HUES6 (cell line): ENCODE measurements around the gene PLB1.
"Not testable (repeated sequence)": the region's sequence is repeated elsewhere in the genome, so short reads cannot be mapped to it uniquely, and the experiment has no call there.

Source experiments
- H3K27ac ChIP-seq: 2 replicates; pipeline ENCODE4 v1.7.0; 2013; ENCODE audit warnings: low read depth, mild to moderate bottlenecking, low read length, inconsistent platforms
- H3K27me3 ChIP-seq: 2 replicates; pipeline ENCODE4 v1.6.1; 2013; ENCODE audit warnings: low read length; ENCODE audit not compliant: control insufficient read depth, insufficient read depth
- H3K36me3 ChIP-seq: 2 replicates; pipeline ENCODE4 v1.6.1; 2013; ENCODE audit warnings: low read length; ENCODE audit not compliant: control insufficient read depth, insufficient read depth
- H3K4me1 ChIP-seq: 2 replicates; pipeline ENCODE4 v1.6.1; 2013; ENCODE audit warnings: low read length; ENCODE audit not compliant: control insufficient read depth, insufficient read depth
- H3K4me3 ChIP-seq: 2 replicates; pipeline ENCODE4 v1.5.1; 2013; ENCODE audit warnings: low read depth, low read length
- H3K9ac ChIP-seq: one replicate; pipeline ENCODE4 v1.6.1; 2013; ENCODE audit warnings: mild to moderate bottlenecking, low read length
- H3K9me3 ChIP-seq: 2 replicates; pipeline ENCODE4 v1.6.1; 2013; ENCODE audit warnings: low read depth, low read length; ENCODE audit not compliant: control insufficient read depth, insufficient read depth

PLB1 gene

GRCh38 chr2:28663359-28663758, 167.5 kb downstream of the PLB1 start:
- H3K9ac ChIP-seq: no peak overlapping the region

GRCh38 chr2:28664120-28664842, 168.4 kb downstream of the PLB1 start:
- Histone ChIP-seq H3K9ac (no peak overlapping the region), H3K4me1 (peaks cover 4% of the 10 kb centered on the region; the same call in 1 of the 2 replicates), H3K9me3 (peaks cover 1% of the 10 kb centered on the region; the same call in 1 of the 2 replicates), H3K36me3 (no peaks in the 10 kb centered on the region), H3K4me3 (no peak overlapping the region), H3K27me3 (no peaks in the 10 kb centered on the region), H3K27ac (no peak overlapping the region)

More at GRCh38 chr2:28663359-28663758, 167.5 kb downstream of the PLB1 start:
- no peak overlapping the region for H3K27ac ChIP-seq
- H3K27me3 ChIP-seq: no peaks in the 10 kb centered on the region
- no peak overlapping the region for H3K4me3 ChIP-seq
- no peaks in the 10 kb centered on the region for H3K36me3 ChIP-seq
- peaks cover 4% of the 10 kb centered on the region; the same call in 1 of the 2 replicates for H3K4me1 ChIP-seq
- H3K9me3 ChIP-seq: peaks cover 6% of the 10 kb centered on the region

GRCh38 chr2:28665041-28665704, 169.3 kb downstream of the PLB1 start:
- no peaks in the 10 kb centered on the region for H3K36me3 ChIP-seq
- H3K9me3 ChIP-seq: no peaks in the 10 kb centered on the region
- H3K4me1 ChIP-seq: peaks cover 4% of the 10 kb centered on the region; the same call in 1 of the 2 replicates
- H3K4me3 ChIP-seq: no peak overlapping the region
- H3K27me3 ChIP-seq: no peaks in the 10 kb centered on the region
- no peak overlapping the region for H3K27ac ChIP-seq
- H3K9ac ChIP-seq: no peak overlapping the region

- H3K4me3 ChIP-seq, H3K9ac ChIP-seq: not testable (repeated sequence)
Observed at GRCh38 chr2:28665811-28666377, 170.0 kb downstream of the PLB1 start.

GRCh38 chr2:28666496-28667184, 170.8 kb downstream of the PLB1 start:
- Histone ChIP-seq H3K4me3 (no peak overlapping the region), H3K27ac (no peak overlapping the region), H3K4me1 (peaks cover 4% of the 10 kb centered on the region; the same call in 1 of the 2 replicates), H3K27me3 (no peaks in the 10 kb centered on the region), H3K9ac (no peak overlapping the region), H3K9me3 (no peaks in the 10 kb centered on the region; the same call in 1 of the 2 replicates), H3K36me3 (no peaks in the 10 kb centered on the region)

More at GRCh38 chr2:28665811-28666377, 170.0 kb downstream of the PLB1 start:
- H3K27me3 ChIP-seq, H3K9me3 ChIP-seq, H3K36me3 ChIP-seq, H3K4me1 ChIP-seq, H3K27ac ChIP-seq: not testable (repeated sequence)

- Histone ChIP-seq H3K9me3 (no peaks in the 10 kb centered on the region; the same call in 1 of the 2 replicates), H3K4me3 (no peak overlapping the region), H3K27me3 (no peaks in the 10 kb centered on the region), H3K4me1 (peaks cover 4% of the 10 kb centered on the region; the same call in 1 of the 2 replicates), H3K27ac (no peak overlapping the region), H3K9ac (no peak overlapping the region), H3K36me3 (no peaks in the 10 kb centered on the region)
Observed at GRCh38 chr2:28667261-28667660, 171.4 kb downstream of the PLB1 start.

GRCh38 chr2:28668106-28668814, 172.4 kb downstream of the PLB1 start:
- H3K9me3 ChIP-seq: peaks cover 8% of the 10 kb centered on the region
- no peak overlapping the region for H3K27ac ChIP-seq

GRCh38 chr2:28668880-28669279, 173.0 kb downstream of the PLB1 start:
- H3K4me3 ChIP-seq: no peak overlapping the region
- no peaks in the 10 kb centered on the region for H3K27me3 ChIP-seq
- no peak overlapping the region for H3K27ac ChIP-seq
- no peaks in the 10 kb centered on the region for H3K4me1 ChIP-seq
- no peaks in the 10 kb centered on the region for H3K36me3 ChIP-seq
- H3K9me3 ChIP-seq: peaks cover 10% of the 10 kb centered on the region
- no peak overlapping the region for H3K9ac ChIP-seq

More at GRCh38 chr2:28668106-28668814, 172.4 kb downstream of the PLB1 start:
- no peak overlapping the region for H3K4me3 ChIP-seq
- H3K9ac ChIP-seq: no peak overlapping the region
- no peaks in the 10 kb centered on the region for H3K36me3 ChIP-seq
- no peaks in the 10 kb centered on the region for H3K4me1 ChIP-seq
- H3K27me3 ChIP-seq: no peaks in the 10 kb centered on the region

GRCh38 chr2:28670856-28671255, 175.0 kb downstream of the PLB1 start:
- no peak overlapping the region for H3K27ac ChIP-seq
- no peak overlapping the region for H3K9ac ChIP-seq
- H3K27me3 ChIP-seq: no peaks in the 10 kb centered on the region
- H3K9me3 ChIP-seq: peaks cover 10% of the 10 kb centered on the region
- H3K36me3 ChIP-seq: no peaks in the 10 kb centered on the region
- H3K4me3 ChIP-seq: no peak overlapping the region
- no peaks in the 10 kb centered on the region for H3K4me1 ChIP-seq

- Histone ChIP-seq H3K4me3 (no peak overlapping the region), H3K4me1 (no peaks in the 10 kb centered on the region), H3K27ac (no peak overlapping the region), H3K27me3 (no peaks in the 10 kb centered on the region), H3K9me3 (peaks cover 10% of the 10 kb centered on the region), H3K9ac (no peak overlapping the region), H3K36me3 (no peaks in the 10 kb centered on the region)
Observed at GRCh38 chr2:28673338-28673737, 177.5 kb downstream of the PLB1 start.
